Measurements from ENCODE around the gene PRKCH.

GRCh38 chr14:61536661-61537562 lies 215.5 kb downstream of the PRKCH start:
- TF ChIP-seq CTCF (IDR thresholded peaks at IDR 0.05) (no peak), POLR2AphosphoS5 (IDR thresholded peaks at IDR 0.05) (no peak), POLR2A (IDR thresholded peaks at IDR 0.05) (no peak)

All from breast epithelium (tissue), 3 donors.